ENCODE results near the gene DPYSL4. TPM values are rescaled to one million over a fixed set of nuclear protein-coding genes. Genes with fewer than 3 reads are reported as not detected.

The DPYSL4 gene
- total RNA-seq, 1 donor from 2014 or later, result 17.7 TPM

- Histone ChIP-seq H3K9me3 (ENCODE audit: low read depth) (no peaks in the 10 kb centered on the region), H3K9ac (no peak overlapping the region), H3K4me1 (no peaks in the 10 kb centered on the region), H3F3A (ENCODE audit: low read depth) (no peaks in the 10 kb centered on the region), H3K36me3 (no peaks in the 10 kb centered on the region), H3K4me2 (no peak overlapping the region), H3K27me3 (no peaks in the 10 kb centered on the region), H3K79me2 (ENCODE audit: low read depth) (no peaks in the 10 kb centered on the region), H2AFZ (replicated peaks) (no peak overlapping the region), H3K4me3 (no peak overlapping the region), H3K27ac (no peak overlapping the region), H4K20me1 (ENCODE audit: low read depth) (no peaks in the 10 kb centered on the region)
- no peaks in the 10 kb centered on the region for H3K36me3 Mint-ChIP-seq
- TF ChIP-seq CTCF (IDR thresholded peaks at IDR 0.05) (no peak), EZH2 (IDR thresholded peaks at IDR 0.05) (no peak), EZH2phosphoT487 (IDR thresholded peaks at IDR 0.05) (no peak)
- H3K27me3 Mint-ChIP-seq (ENCODE audit: insufficient read depth, low read depth), result no peaks in the 10 kb centered on the region
- no peaks in the 10 kb centered on the region for H3K9me3 Mint-ChIP-seq
- no peak overlapping the region for H3K27ac Mint-ChIP-seq
- no peak overlapping the region for H3K4me3 Mint-ChIP-seq
- DNase-seq (ENCODE audit: low spot score), result no peak
- peaks cover 12% of the 10 kb centered on the region for H3K4me1 Mint-ChIP-seq
Observed at GRCh38 chr10:132144086-132144485, 42.7 kb upstream of the DPYSL4 start.

GRCh38 chr10:132145002-132145401, 41.7 kb upstream of the DPYSL4 start:
- Histone ChIP-seq H3K36me3 (no peaks in the 10 kb centered on the region), H3K4me1 (no peaks in the 10 kb centered on the region), H3K27ac (no peak overlapping the region), H3K9ac (no peak overlapping the region), H3K9me3 (ENCODE audit: low read depth) (no peaks in the 10 kb centered on the region), H4K20me1 (ENCODE audit: low read depth) (no peaks in the 10 kb centered on the region), H3K4me3 (no peak overlapping the region), H2AFZ (replicated peaks) (no peak overlapping the region), H3K79me2 (ENCODE audit: low read depth) (no peaks in the 10 kb centered on the region), H3K27me3 (no peaks in the 10 kb centered on the region), H3K4me2 (no peak overlapping the region), H3F3A (ENCODE audit: low read depth) (no peaks in the 10 kb centered on the region)
- Mint-ChIP-seq H3K4me1 (peaks cover 12% of the 10 kb centered on the region), H3K27ac (no peak overlapping the region), H3K27me3 (ENCODE audit: insufficient read depth, low read depth) (no peaks in the 10 kb centered on the region), H3K4me3 (no peak overlapping the region), H3K36me3 (no peaks in the 10 kb centered on the region), H3K9me3 (no peaks in the 10 kb centered on the region)
- TF ChIP-seq EZH2 (IDR thresholded peaks at IDR 0.05), result no peak
- no peak for TF ChIP-seq CTCF (IDR thresholded peaks at IDR 0.05)
- no peak for TF ChIP-seq EZH2phosphoT487 (IDR thresholded peaks at IDR 0.05)
- DNase-seq (ENCODE audit: low spot score), result no peak

- H3K9ac ChIP-seq, result no peak overlapping the region
- H3K36me3 Mint-ChIP-seq, result no peaks in the 10 kb centered on the region
- no peak overlapping the region for H2AFZ ChIP-seq (replicated peaks)
- H3K4me3 Mint-ChIP-seq, result no peak overlapping the region
- no peak overlapping the region for H3K27ac Mint-ChIP-seq
- no peaks in the 10 kb centered on the region for H3K9me3 Mint-ChIP-seq
- no peaks in the 10 kb centered on the region for H3K27me3 ChIP-seq
- no peak overlapping the region for H3K4me3 ChIP-seq
- no peaks in the 10 kb centered on the region for H3K79me2 ChIP-seq (ENCODE audit: low read depth)
- no peaks in the 10 kb centered on the region for H3K4me1 ChIP-seq
- H4K20me1 ChIP-seq (ENCODE audit: low read depth), result no peaks in the 10 kb centered on the region
- H3K9me3 ChIP-seq (ENCODE audit: low read depth), result no peaks in the 10 kb centered on the region
- no peaks in the 10 kb centered on the region for H3K36me3 ChIP-seq
- H3K4me2 ChIP-seq, result no peak overlapping the region
- no peaks in the 10 kb centered on the region for H3F3A ChIP-seq (ENCODE audit: low read depth)
- no peak for TF ChIP-seq EZH2phosphoT487 (IDR thresholded peaks at IDR 0.05)
- TF ChIP-seq EZH2 (IDR thresholded peaks at IDR 0.05), result no peak
- no peak for TF ChIP-seq CTCF (IDR thresholded peaks at IDR 0.05)
- H3K27me3 Mint-ChIP-seq (ENCODE audit: insufficient read depth, low read depth), result no peaks in the 10 kb centered on the region
- DNase-seq (ENCODE audit: low spot score), result no peak
- no peak overlapping the region for H3K27ac ChIP-seq
- H3K4me1 Mint-ChIP-seq, result peaks cover 12% of the 10 kb centered on the region
Observed at GRCh38 chr10:132145521-132146185, 41.1 kb upstream of the DPYSL4 start.
